ENCODE data around the gene TMEM232. TPM values are rescaled to one million over a fixed set of nuclear protein-coding genes. Genes with fewer than 3 reads are reported as not detected.

TMEM232 gene
- total RNA-seq, 1 experiment from 2014 or later, result 0.21 TPM

GRCh38 chr5:110517396-110517795 lies 209.1 kb downstream of the TMEM232 start:
- Histone ChIP-seq H3K27me3 (ENCODE audit: control insufficient read depth, insufficient read depth, low read length) (no peaks in the 10 kb centered on the region), H3K4me1 (ENCODE audit: control insufficient read depth, insufficient read depth, low read length) (no peaks in the 10 kb centered on the region), H3K4me3 (ENCODE audit: low read depth in 2 of 2, low read length in 2 of 2) (no peak overlapping the region), H3K36me3 (ENCODE audit: control insufficient read depth, insufficient read depth, low read length) (no peaks in the 10 kb centered on the region), H3K27ac (ENCODE audit: low read length) (no peak overlapping the region), H3K9me3 (ENCODE audit: control insufficient read depth, insufficient read depth, low read depth, low read length) (no peaks in the 10 kb centered on the region)
- ATAC-seq (no peak), DNase-seq (ENCODE audit: low read depth, low spot score) (no peak)
- in situ Hi-C loops (cut with HindIII; ENCODE audit: low pct_unique_long_range_greater_than_20kb, low sequenced_read_pairs), result no loop called here
- POLR2A ChIA-PET, result no interaction called here
- BruUV-seq (replicated peaks), result no TSS peak
- intact Hi-C loops (cut with micrococcal nuclease; ENCODE audit: unreplicated experiment), result no loop called here
- no peak for TF ChIP-seq SIN3A (IDR thresholded peaks at IDR 0.05; ENCODE audit: borderline replicate concordance, insufficient read depth, low read depth, low read length)
- no peak for TF ChIP-seq POLR2AphosphoS5 (IDR thresholded peaks at IDR 0.05; ENCODE audit: low read depth, low read length)
- no peak for TF ChIP-seq TCF7L2 (IDR thresholded peaks at IDR 0.05; ENCODE audit: low read depth, low read length)
- no peak for TF ChIP-seq REST (IDR thresholded peaks at IDR 0.05; ENCODE audit: insufficient read depth in 1 of 2, low read depth in 2 of 2, low read length in 1 of 2)
- TF ChIP-seq CTCF (IDR thresholded peaks at IDR 0.05), result no peak
- CTCF ChIA-PET, result no interaction called here

GRCh38 chr5:110514030-110514429 lies 212.4 kb downstream of the TMEM232 start:
- H3K4me3 ChIP-seq (ENCODE audit: low read depth in 2 of 2, low read length in 2 of 2), result no peak overlapping the region
- intact Hi-C loops (cut with micrococcal nuclease; ENCODE audit: unreplicated experiment), result no loop called here
- H3K9me3 ChIP-seq (ENCODE audit: control insufficient read depth, insufficient read depth, low read depth, low read length), result no peaks in the 10 kb centered on the region
- in situ Hi-C loops (cut with HindIII; ENCODE audit: low pct_unique_long_range_greater_than_20kb, low sequenced_read_pairs), result no loop called here
- POLR2A ChIA-PET, result no interaction called here
- H3K36me3 ChIP-seq (ENCODE audit: control insufficient read depth, insufficient read depth, low read length), result no peaks in the 10 kb centered on the region
- DNase-seq (ENCODE audit: low read depth, low spot score) (no peak), ATAC-seq (no peak)
- CTCF ChIA-PET, result no interaction called here
- H3K27me3 ChIP-seq (ENCODE audit: control insufficient read depth, insufficient read depth, low read length), result no peaks in the 10 kb centered on the region
- TF ChIP-seq SIN3A (IDR thresholded peaks at IDR 0.05; ENCODE audit: borderline replicate concordance, insufficient read depth, low read depth, low read length), result no peak
- no peak overlapping the region for H3K27ac ChIP-seq (ENCODE audit: low read length)
- no TSS peak for BruUV-seq (replicated peaks)
- no peaks in the 10 kb centered on the region for H3K4me1 ChIP-seq (ENCODE audit: control insufficient read depth, insufficient read depth, low read length)

GRCh38 chr5:110512266-110512665 lies 214.2 kb downstream of the TMEM232 start:
- ATAC-seq (no peak), DNase-seq (ENCODE audit: low read depth, low spot score) (no peak)
- H3K36me3 ChIP-seq (ENCODE audit: control insufficient read depth, insufficient read depth, low read length), result no peaks in the 10 kb centered on the region
- POLR2A ChIA-PET, result no interaction called here
- H3K27me3 ChIP-seq (ENCODE audit: control insufficient read depth, insufficient read depth, low read length), result no peaks in the 10 kb centered on the region
- H3K4me3 ChIP-seq (ENCODE audit: low read depth in 2 of 2, low read length in 2 of 2), result no peak overlapping the region
- CTCF ChIA-PET, result no interaction called here
- intact Hi-C loops (cut with micrococcal nuclease; ENCODE audit: unreplicated experiment), result no loop called here
- BruUV-seq (replicated peaks), result no TSS peak
- H3K9me3 ChIP-seq (ENCODE audit: control insufficient read depth, insufficient read depth, low read depth, low read length), result no peaks in the 10 kb centered on the region
- H3K27ac ChIP-seq (ENCODE audit: low read length), result no peak overlapping the region
- H3K4me1 ChIP-seq (ENCODE audit: control insufficient read depth, insufficient read depth, low read length), result no peaks in the 10 kb centered on the region
- in situ Hi-C loops (cut with HindIII; ENCODE audit: low pct_unique_long_range_greater_than_20kb, low sequenced_read_pairs), result no loop called here
- TF ChIP-seq CTCF (IDR thresholded peaks at IDR 0.05) (no peak), POLR2AphosphoS5 (IDR thresholded peaks at IDR 0.05; ENCODE audit: low read depth, low read length) (no peak), REST (IDR thresholded peaks at IDR 0.05; ENCODE audit: insufficient read depth in 1 of 2, low read depth in 2 of 2, low read length in 1 of 2) (no peak), SIN3A (IDR thresholded peaks at IDR 0.05; ENCODE audit: borderline replicate concordance, insufficient read depth, low read depth, low read length) (no peak), TCF7L2 (IDR thresholded peaks at IDR 0.05; ENCODE audit: low read depth, low read length) (no peak)

Data from Panc1 (cell line).